GM12892 (cell line): ENCODE data around the gene SEMA6B.

Experiments used
- POLR2A ChIP-seq: IDR thresholded peaks from 2 replicates; pipeline ENCODE4 v1.6.1; 2011; ENCODE audit warnings: low read depth, low read length, control low read depth
- POLR2AphosphoS5 ChIP-seq: IDR thresholded peaks from 2 replicates; pipeline ENCODE4 v1.6.1; 2011; ENCODE audit warnings: low read depth, low read length, control low read depth
- TAF1 ChIP-seq: IDR thresholded peaks from 2 replicates; pipeline ENCODE4 v1.6.1; 2011; ENCODE audit warnings: low read depth, mild to moderate bottlenecking, control low read depth, low read length, borderline replicate concordance

- no peak for TF ChIP-seq TAF1
- no peak for TF ChIP-seq POLR2AphosphoS5
- no peak for TF ChIP-seq POLR2A
Observed at GRCh38 chr19:4585556-4585955, 26.1 kb upstream of the SEMA6B start.
